ENCODE data around the gene SPTBN1. TPM values are rescaled to one million over a fixed set of nuclear protein-coding genes. Genes with fewer than 3 reads are reported as not detected.

The SPTBN1 gene
- total RNA-seq, 1 donor from 2014 or later, result 224 TPM

- TF ChIP-seq, protein P1, sequence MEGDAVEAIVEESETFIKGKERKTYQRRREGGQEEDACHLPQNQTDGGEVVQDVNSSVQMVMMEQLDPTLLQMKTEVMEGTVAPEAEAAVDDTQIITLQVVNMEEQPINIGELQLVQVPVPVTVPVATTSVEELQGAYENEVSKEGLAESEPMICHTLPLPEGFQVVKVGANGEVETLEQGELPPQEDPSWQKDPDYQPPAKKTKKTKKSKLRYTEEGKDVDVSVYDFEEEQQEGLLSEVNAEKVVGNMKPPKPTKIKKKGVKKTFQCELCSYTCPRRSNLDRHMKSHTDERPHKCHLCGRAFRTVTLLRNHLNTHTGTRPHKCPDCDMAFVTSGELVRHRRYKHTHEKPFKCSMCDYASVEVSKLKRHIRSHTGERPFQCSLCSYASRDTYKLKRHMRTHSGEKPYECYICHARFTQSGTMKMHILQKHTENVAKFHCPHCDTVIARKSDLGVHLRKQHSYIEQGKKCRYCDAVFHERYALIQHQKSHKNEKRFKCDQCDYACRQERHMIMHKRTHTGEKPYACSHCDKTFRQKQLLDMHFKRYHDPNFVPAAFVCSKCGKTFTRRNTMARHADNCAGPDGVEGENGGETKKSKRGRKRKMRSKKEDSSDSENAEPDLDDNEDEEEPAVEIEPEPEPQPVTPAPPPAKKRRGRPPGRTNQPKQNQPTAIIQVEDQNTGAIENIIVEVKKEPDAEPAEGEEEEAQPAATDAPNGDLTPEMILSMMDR (conservative IDR thresholded peaks at IDR 0.05; ENCODE audit: low read depth, low read length), result no peak
- no peak overlapping the region for H3K4me3 ChIP-seq (ENCODE audit: low read depth, low read length)
- DNase-seq (ENCODE audit: low read depth), result no peak
These were observed 141.2 kb downstream of the SPTBN1 start for GRCh38 chr2:54597153-54597848.

DNA sequence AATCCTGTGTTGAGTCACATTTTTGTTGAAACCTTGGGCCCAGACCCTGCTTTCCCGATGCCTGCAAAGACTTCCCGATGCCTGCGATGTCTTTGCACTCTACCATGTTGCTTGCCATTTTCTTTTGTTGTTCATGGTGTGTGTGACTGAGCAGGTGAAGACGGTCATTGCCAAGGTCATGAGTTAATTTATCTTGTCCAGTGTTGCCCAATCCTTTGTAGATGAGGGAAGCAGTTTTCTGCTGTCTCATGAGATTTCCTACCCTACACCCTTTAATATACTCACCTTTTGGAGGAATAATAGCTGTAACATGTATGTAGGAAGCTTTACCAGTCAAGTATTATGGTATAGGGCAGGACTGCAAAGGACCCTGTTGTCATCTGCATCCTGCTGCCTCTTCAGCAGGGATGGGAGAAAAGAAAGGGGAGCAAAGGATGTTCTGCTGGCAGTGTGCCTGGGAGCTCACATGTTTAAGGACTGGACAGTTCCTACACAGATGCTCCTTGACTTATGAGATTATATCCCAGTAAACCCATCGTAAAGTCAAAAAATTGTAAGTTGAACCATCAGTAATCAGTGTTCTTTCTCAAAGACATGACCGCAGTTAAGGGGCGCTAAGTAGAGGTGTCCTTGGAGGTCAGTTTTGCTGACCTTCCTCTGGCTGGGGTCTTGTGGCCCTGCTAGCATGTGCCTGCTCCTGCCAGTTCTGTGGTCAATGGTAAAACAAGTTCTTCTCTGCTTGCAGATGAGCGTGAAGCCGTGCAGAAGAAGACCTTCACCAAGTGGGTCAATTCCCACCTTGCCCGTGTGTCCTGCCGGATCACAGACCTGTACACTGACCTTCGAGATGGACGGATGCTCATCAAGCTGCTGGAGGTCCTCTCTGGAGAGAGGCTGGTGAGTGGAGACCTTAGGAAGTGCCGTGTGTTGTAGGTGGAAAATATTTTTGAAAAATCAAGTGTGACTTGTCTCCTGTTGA, 142.5 kb downstream of the SPTBN1 start:
- TF ChIP-seq, protein P1 (conservative IDR thresholded peaks at IDR 0.05; ENCODE audit: low read depth, low read length), result no peak
- DNase-seq (ENCODE audit: low read depth), result no peak
- H3K4me3 ChIP-seq (ENCODE audit: low read depth, low read length), result no peak overlapping the region

GRCh38 chr2:54599326-54599710, 143.2 kb downstream of the SPTBN1 start:
- no peak overlapping the region for H3K4me3 ChIP-seq (ENCODE audit: low read depth, low read length)
- TF ChIP-seq, protein P1 (conservative IDR thresholded peaks at IDR 0.05; ENCODE audit: low read depth, low read length), result no peak
- DNase-seq (ENCODE audit: low read depth), result no peak

GRCh38 chr2:54599914-54600313, 143.8 kb downstream of the SPTBN1 start:
- TF ChIP-seq, protein P1 (conservative IDR thresholded peaks at IDR 0.05; ENCODE audit: low read depth, low read length), result no peak
- DNase-seq (ENCODE audit: low read depth), result no peak
- no peak overlapping the region for H3K4me3 ChIP-seq (ENCODE audit: low read depth, low read length)

GRCh38 chr2:54601339-54601738, 145.2 kb downstream of the SPTBN1 start:
- no peak overlapping the region for H3K4me3 ChIP-seq (ENCODE audit: low read depth, low read length)
- peak; percentile 98 for DNase-seq (ENCODE audit: low read depth)
- TF ChIP-seq, protein P1 (conservative IDR thresholded peaks at IDR 0.05; ENCODE audit: low read depth, low read length), result no peak

DNA sequence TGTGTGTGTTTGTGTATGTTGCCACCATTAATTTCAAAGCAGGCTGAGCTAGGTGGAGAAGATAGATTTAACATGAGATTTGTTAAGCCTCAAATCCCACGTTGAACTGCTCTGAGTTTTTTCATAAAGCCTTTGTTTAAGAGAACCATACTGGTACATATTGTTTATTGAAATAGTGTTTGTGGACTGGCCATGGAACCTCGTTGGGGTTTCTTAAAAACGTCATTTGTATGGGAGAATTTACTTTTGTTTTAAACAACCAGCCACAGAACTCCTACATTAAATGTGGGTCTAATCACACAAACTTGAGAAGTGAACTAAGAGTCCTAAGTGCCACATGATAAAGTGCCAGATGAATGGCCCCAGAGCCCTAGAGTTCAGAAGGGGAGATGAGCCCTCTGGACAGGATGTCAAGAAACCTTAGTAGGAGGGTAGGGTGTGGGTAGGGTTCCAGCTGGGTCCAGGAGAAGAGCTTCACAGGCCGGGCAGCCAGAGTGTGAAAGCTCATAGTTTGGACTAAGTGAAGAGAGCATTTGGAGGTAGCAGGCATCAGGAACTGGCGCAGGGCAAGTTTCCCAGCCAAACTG, 146.7 kb downstream of the SPTBN1 start:
- no peak for DNase-seq (ENCODE audit: low read depth)
- TF ChIP-seq, protein P1 (conservative IDR thresholded peaks at IDR 0.05; ENCODE audit: low read depth, low read length), result no peak
- H3K4me3 ChIP-seq (ENCODE audit: low read depth, low read length), result no peak overlapping the region

Measured in epithelial cell of proximal tubule (primary cell).